Measurements from ENCODE around the gene ZFYVE27.

Gene ZFYVE27

GRCh38 chr10:97771055-97771891 is 34.3 kb downstream of the ZFYVE27 start:
- DNase-seq = no peak

GRCh38 chr10:97771913-97772823 is 35.2 kb downstream of the ZFYVE27 start, which contains the start of gene SFRP5:
Gene SFRP5, minus strand, starts transcription at chr10:97771999. Its CDS starts 166 bp downstream, at chr10:97771833.
- no peak for DNase-seq

- DNase-seq = no peak
Measured at GRCh38 chr10:97773096-97773495, 36.2 kb downstream of the ZFYVE27 start.

- DNase-seq = no peak
Measured at GRCh38 chr10:97774811-97775294, 37.9 kb downstream of the ZFYVE27 start.

GRCh38 chr10:97777143-97777542 is 40.2 kb downstream of the ZFYVE27 start:
- DNase-seq = no peak

GRCh38 chr10:97778452-97779302 is 41.7 kb downstream of the ZFYVE27 start:
- DNase-seq = no peak

GRCh38 chr10:97779492-97779891 is 42.6 kb downstream of the ZFYVE27 start:
- DNase-seq = no peak

GRCh38 chr10:97779975-97780374 is 43.0 kb downstream of the ZFYVE27 start:
- no peak for DNase-seq

GRCh38 chr10:97780841-97781617 is 44.1 kb downstream of the ZFYVE27 start:
- no peak for DNase-seq

GRCh38 chr10:97781618-97782331 is 44.8 kb downstream of the ZFYVE27 start:
- DNase-seq = no peak

GRCh38 chr10:97782455-97783228 is 45.7 kb downstream of the ZFYVE27 start:
- DNase-seq = no peak

- DNase-seq = no peak
Measured at GRCh38 chr10:97784200-97784810, 47.4 kb downstream of the ZFYVE27 start.

GRCh38 chr10:97785231-97785630 is 48.3 kb downstream of the ZFYVE27 start:
- DNase-seq = no peak

- DNase-seq = no peak
Measured at GRCh38 chr10:97785731-97786130, 48.8 kb downstream of the ZFYVE27 start.

GRCh38 chr10:97788552-97789442 is 51.9 kb downstream of the ZFYVE27 start:
- DNase-seq = no peak

- DNase-seq = no peak
Measured at GRCh38 chr10:97789770-97790397, 53.0 kb downstream of the ZFYVE27 start.

GRCh38 chr10:97791824-97792721 is 55.1 kb downstream of the ZFYVE27 start:
- DNase-seq = peak; percentile 71

Data from activated naive CD4-positive, alpha-beta T cell treated with anti-CD3 and anti-CD28 coated beads, Interleukin-2, amount 50 U/mL, for 16 hours (primary cell).